Fibroblast of mammary gland (primary cell): ENCODE measurements around the gene TOX2.

Experiments used
- DNase-seq: peaks from one replicate; pipeline ENCODE4 v3.0.0-alpha.2; 2010; ENCODE audit warnings: low read depth
- H3K4me3 ChIP-seq: 2 replicates; pipeline ENCODE4 v1.5.1; 2011; ENCODE audit warnings: low read depth, mild to moderate bottlenecking, low read length, moderate library complexity; ENCODE audit not compliant: control insufficient read depth
- TF ChIP-seq, protein P1 (sequence below): conservative IDR thresholded peaks from 2 replicates; pipeline ENCODE4 v1.5.1; 2011; ENCODE audit warnings: low read depth, low read length, inconsistent platforms; ENCODE audit not compliant: control insufficient read depth, insufficient read depth

Gene TOX2

DNA sequence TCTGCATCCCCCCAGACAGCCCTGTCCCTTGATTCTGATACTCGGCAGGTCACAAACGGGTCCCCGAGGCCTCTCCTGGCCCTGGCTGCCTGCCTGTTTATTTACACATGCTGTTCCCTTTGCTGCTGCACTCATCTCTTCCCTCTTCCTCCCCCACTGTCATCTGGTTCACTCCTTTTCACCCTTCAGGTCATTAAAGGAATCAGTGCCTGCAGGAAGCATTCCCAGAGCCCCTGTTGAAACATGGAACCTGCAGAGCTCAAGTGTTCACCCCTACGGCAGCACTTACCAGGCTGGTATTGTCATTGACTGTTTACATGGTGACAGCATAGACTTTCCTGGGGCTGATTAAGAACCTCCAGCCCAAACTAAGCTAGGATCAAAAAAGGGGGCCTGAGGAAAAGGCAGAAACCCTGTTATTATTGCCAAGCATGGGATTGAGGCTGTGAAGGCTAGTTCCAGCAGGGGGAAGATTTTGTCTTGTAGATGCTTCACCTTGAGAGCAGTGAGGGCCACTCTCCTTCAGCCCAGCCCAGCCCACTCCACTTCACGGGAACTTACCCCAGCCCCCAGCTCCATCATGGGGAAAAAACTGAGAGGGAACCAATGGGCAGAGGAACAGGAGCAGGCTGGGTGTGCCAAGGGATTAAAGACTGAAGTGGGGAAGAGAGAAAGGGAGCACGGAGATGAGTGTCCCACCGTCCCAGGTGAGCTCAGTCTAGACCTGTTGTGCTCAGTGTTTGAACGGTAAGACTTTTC, 199.1 kb downstream of the TOX2 start:
- TF ChIP-seq, protein P1, sequence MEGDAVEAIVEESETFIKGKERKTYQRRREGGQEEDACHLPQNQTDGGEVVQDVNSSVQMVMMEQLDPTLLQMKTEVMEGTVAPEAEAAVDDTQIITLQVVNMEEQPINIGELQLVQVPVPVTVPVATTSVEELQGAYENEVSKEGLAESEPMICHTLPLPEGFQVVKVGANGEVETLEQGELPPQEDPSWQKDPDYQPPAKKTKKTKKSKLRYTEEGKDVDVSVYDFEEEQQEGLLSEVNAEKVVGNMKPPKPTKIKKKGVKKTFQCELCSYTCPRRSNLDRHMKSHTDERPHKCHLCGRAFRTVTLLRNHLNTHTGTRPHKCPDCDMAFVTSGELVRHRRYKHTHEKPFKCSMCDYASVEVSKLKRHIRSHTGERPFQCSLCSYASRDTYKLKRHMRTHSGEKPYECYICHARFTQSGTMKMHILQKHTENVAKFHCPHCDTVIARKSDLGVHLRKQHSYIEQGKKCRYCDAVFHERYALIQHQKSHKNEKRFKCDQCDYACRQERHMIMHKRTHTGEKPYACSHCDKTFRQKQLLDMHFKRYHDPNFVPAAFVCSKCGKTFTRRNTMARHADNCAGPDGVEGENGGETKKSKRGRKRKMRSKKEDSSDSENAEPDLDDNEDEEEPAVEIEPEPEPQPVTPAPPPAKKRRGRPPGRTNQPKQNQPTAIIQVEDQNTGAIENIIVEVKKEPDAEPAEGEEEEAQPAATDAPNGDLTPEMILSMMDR: no peak
- DNase-seq: no peak
- H3K4me3 ChIP-seq: no peak overlapping the region

DNA sequence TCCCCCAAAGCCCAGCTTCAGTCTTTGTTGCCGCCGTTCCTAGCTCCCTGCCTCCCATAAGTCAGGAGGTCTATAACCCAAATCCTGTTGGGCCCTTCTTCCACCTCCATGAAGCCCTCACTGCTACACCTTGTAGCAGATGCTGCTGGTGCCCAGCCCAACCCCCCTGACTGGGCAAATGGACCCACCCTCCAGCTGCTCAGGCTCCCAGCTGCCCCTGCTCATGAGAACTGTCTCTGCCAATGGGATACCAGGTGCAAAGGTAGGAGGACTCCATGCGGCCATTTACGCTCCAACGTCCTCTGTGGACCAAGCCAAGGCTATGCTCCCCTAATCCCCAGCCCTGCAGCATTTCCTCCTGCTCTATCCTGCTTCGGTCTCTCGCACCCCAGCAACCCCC, 200.5 kb downstream of the TOX2 start:
- no peak for DNase-seq
- H3K4me3 ChIP-seq: no peak overlapping the region
- TF ChIP-seq, protein P1: no peak

DNA sequence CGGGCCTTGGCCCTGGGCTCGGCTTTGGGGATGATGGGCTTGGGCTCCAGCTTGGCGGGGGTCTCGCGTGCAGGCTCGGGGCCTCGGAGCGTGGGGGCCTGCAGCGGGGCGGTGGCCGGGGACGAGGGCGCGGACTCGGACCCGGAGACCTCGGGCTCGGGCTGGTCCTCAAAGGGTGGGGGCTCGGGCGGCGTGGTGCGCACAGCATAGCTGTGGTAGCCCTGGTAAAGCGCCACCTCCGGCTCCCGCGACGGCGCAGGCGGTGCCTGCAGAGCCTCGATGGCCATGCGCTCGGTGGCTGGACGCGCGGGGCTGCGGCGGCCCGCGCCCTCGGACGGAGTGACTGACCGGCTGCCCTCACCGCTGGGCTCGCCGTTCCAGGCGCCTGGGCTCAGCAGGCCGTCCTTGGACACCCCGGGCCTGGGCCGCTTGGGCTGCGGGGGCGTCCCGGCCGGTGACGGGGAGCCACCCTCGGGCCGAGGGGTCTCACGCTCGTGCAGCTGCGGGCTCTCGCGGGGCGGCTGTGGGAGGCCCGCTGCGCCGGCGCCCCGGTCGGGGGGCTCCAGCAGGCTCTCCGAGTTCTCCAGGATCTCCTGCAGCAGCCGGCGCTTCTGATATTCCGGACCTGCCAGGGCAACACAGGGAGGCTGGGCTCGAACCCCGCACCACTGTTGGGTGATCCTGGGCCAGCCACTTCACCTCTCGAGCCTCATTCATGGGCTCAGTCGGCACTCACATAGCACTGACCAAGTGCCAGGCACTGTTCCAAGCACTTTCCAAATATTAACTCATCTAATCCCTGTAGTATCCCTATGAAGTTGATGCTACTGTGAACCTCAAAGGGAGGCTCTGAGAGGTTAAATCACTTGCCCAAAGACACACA, 201.4 kb downstream of the TOX2 start:
- DNase-seq: peak; percentile 22
- TF ChIP-seq, protein P1: no peak
- H3K4me3 ChIP-seq: no peak overlapping the region

DNA sequence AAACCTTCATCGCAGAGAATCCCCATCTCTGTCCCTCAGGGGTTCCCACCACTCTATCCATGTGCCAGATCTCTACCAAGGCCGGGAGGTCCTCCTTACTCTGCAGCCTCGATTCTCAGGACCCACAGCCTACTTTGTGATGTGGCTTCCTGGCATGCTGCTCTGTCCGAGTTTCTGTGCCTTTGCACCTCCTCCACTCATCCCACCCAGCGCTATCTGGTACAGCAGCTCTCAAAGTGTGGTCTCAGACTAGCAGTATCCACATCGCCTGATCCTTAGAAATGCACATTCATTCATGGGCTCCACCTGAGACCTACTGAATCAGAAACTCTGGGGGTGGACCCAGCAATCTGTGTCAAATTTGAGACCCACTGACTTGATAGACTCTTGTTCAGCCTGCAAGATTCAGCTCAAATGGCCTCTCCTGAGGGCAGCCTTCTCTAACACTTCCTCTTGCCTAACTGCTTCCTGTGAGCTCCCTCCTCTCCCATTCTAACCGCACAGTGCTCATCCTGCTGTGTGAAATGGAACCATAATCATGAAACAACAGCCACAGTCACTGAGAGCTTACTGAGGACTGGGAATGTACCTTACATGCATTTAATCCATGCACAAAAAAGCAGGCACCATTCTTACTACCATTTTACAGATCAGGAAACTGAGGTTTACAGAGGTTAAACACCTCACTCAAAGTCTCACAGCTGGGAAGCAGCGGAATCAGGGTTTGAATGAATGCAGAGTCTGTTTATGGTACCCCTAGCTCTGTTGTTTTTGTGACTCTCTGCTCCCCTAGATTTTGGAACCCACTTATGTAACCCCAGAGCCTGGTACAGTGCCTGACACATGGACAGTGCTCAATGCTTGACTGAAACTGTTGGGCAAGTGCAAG, 202.9 kb downstream of the TOX2 start:
- TF ChIP-seq, protein P1: no peak
- H3K4me3 ChIP-seq: no peak overlapping the region
- DNase-seq: no peak

DNA sequence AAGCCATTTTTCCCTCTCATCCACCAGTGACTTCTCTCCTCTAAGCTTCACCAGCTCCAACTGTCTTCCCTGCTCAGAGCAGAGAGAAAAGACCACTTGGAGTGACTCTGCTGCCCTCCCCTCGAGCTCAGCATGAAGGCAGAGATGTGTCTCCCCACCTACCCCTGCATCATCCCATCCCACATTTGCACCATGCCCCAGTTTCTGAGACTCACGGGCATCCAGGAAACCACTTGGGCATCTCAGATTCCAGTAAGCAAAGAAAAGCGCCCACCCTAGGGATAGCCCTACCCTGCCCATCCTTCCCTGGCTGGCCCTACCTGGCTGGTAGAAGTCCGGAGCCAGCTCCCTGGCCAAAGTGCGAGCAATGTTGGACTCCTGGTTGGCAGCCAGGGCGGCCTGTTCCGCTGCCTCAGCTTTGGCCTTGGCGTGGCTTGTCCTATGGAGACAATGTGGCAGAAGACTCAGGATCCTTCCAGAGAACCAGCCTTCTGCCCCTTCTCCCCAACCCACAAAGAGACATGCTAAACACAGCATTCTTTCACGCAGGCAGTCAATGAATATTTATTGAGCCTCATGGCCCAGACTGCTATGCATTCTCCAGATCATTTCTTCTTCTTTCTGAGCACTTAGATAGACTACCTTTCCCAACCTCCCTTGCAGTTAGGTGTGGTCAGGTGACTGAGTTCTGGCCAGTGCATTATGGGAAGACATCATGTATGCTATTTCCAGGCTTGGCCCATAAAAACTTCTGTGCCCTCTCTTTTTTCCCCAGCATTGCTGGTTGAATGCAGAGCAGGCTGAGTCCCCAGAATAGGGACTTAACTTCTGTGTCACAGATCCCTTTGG, 203.8 kb downstream of the TOX2 start:
- TF ChIP-seq, protein P1: no peak

More for the DNA sequence above, 203.8 kb downstream of the TOX2 start:
- no peak for DNase-seq
- no peak overlapping the region for H3K4me3 ChIP-seq
